Stomach (tissue), 9 donors: ENCODE measurements around the gene FNDC11. TPM values are rescaled to one million over a fixed set of nuclear protein-coding genes. Genes with fewer than 3 reads are reported as not detected.

Source experiments
- DNase-seq, 2 donors: peaks; one replicate each; pipeline versions ENCODE4 v3.0.0 to v3.0.0-alpha.2; 2013 to 2019
- H3K27ac ChIP-seq, 5 donors: fragments of 200-600 bp in 4 of 5; sonication (generic) in 4 of 5; one replicate each; pipeline ENCODE4 v1.5.1; 2013 to 2019; ENCODE audit warnings: mild to moderate bottlenecking in 1 of 5, moderate library complexity in 1 of 5
- H3K27me3 ChIP-seq, 3 donors: fragments of 200-600 bp; sonication (generic); one replicate each; pipeline ENCODE4 v1.5.1; 2017 to 2019; ENCODE audit warnings: mixed run types in 1 of 3
- H3K36me3 ChIP-seq, 4 donors: fragments of 200-600 bp; sonication (generic); 1 replicate in 3 of 4; 2 replicates in 1 of 4; pipeline ENCODE4 v1.5.1; 2016 to 2019
- H3K4me1 ChIP-seq, 4 donors: fragments of 200-600 bp; sonication (generic); one replicate each; pipeline ENCODE4 v1.5.1; 2016 to 2019
- H3K4me3 ChIP-seq, 4 donors: fragments of 200-600 bp; sonication (generic) in 3 of 4; one replicate each; pipeline ENCODE4 v1.5.1; 2016 to 2019; ENCODE audit warnings: mild to moderate bottlenecking in 1 of 4
- H3K9me3 ChIP-seq, 4 donors: fragments of 200-600 bp; sonication (generic); one replicate each; pipeline ENCODE4 v1.5.1; 2016 to 2019
- EP300 ChIP-seq: sonication (generic); formaldehyde crosslinking; IDR thresholded peaks from one replicate; pipeline ENCODE4 v1.6.1; 2017; ENCODE audit warnings: antibody characterized with exemption
- POLR2A ChIP-seq, 4 donors: fragments of 450-650 bp; IDR thresholded peaks; one replicate each; pipeline ENCODE4 v1.6.1; 2016; ENCODE audit warnings: antibody characterized with exemption in 4 of 4, control low read depth in 2 of 4, mild to moderate bottlenecking in 1 of 4, moderate library complexity in 1 of 4
- POLR2AphosphoS5 ChIP-seq, 3 donors: sonication (generic); formaldehyde crosslinking; IDR thresholded peaks; one replicate each; pipeline ENCODE4 v1.6.1; 2016; ENCODE audit warnings: antibody characterized with exemption in 3 of 3
- WGBS, 5 donors: extraction: QIAGEN DNeasy Blood & Tissue Kit in 3 of 5; methylation state at CpG; one replicate each; pipeline versions ENCODE4 v1.1.5 to v1.1.7; 2013 to 2018; 5-methylcytosine and 5-hydroxymethylcytosine counted together
- intact Hi-C: fragments of 100-400 bp; cut with DNase I; formaldehyde crosslinking; loops from one replicate; pipeline ENCODE4 v1.15.1; 2023; ENCODE audit warnings: low total_unique reads
- polyA plus RNA-seq, 3 donors: library from polyadenylated mRNA; stranded (reverse); fragments of 200-250 nt; gene quantifications; one replicate each; pipeline ENCODE4 v1.2.3, GENCODE V29; 2013
- total RNA-seq, 5 donors: library from RNA; depleted of rRNA; stranded (reverse); fragments of >200 nt; gene quantifications; one replicate each; pipeline versions ENCODE4 v1.1.0 to v1.2.3, GENCODE V29; 2014 to 2016
- TF ChIP-seq, protein P1 (sequence below), 7 experiments: fragments of 450-650 bp in 4 of 7; fragments of 200-600 bp in 3 of 7; sonication (generic) in 3 of 7; IDR thresholded peaks; one replicate each; pipeline ENCODE4 v1.5.1; 2016 to 2019; ENCODE audit warnings: antibody characterized with exemption in 7 of 7, control low read depth in 2 of 7, mild to moderate bottlenecking in 1 of 7
- donor health status: healthy with polysubstance abuse.
- donor health status: Bipolar disorder and iron deficiency.
- donor health status: healthy.

FNDC11 gene
- total and polyA plus RNA-seq, 8 donors = 0.25 to 3.1 (median 0.55) TPM; not detected in 3

DNA sequence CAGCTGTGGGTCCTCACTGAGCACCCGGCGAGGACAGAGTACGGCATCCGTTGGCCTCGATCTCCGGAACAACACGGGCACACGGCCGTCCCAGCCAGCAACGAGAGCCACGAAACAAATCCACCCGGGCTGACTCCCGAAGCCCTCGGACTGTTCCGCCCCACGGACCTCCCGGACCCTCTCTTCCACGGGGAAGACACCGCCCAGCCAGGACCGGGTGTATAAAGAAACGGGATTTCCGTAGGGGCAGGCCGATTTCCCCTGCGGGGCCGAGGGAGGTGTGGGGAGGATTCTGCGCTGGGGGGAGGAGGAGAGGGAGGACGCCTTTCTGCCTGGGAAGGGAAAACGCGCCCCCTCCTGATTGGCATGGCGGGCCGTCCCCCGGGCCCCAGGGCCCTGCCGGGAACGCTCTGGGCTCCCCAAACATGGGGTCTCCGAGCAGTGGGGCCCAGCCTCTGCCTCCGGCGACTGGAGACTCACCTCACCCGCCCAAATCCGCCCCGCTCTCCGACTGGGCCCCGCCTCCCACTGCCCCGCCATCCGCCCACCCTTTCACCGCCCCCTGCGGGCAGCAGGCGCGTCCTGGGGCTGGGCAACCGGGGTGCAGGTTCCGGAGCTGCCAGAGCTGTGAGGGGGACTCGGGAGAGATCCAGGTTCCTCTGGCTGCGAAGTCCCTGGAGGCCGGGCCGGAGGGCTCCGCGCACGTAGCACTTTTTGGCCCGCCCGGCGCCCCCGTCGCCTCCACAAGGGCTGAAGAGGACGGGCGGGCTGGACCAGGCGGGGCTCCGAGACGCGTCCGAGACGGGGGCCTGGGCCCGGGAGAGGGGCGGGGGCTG, 34.1 kb upstream of the FNDC11 start:
- Histone ChIP-seq H3K9me3 (peaks cover 0 to 8% (median 0%) of the 10 kb centered on the region in 4 donors), H3K27me3 (no peaks in the 10 kb centered on the region), H3K36me3 (peaks cover 0 to 21% (median 13%) of the 10 kb centered on the region in 4 donors), H3K27ac (peak overlapping the region; percentile 92 to 99 (median 98)), H3K4me1 (peaks cover 20 to 47% (median 42%) of the 10 kb centered on the region in 4 donors), H3K4me3 (peak overlapping the region; percentile 77 to 98 (median 91))
- 0 to 3% (median 1%) methylated on average over 44 to 72 of the region's 72 CpGs for whole genome bisulfite sequencing, 5 donors
- no peak for TF ChIP-seq POLR2AphosphoS5 (IDR thresholded peaks at IDR 0.05)
- TF ChIP-seq EP300 = no peak
- TF ChIP-seq, protein P1, sequence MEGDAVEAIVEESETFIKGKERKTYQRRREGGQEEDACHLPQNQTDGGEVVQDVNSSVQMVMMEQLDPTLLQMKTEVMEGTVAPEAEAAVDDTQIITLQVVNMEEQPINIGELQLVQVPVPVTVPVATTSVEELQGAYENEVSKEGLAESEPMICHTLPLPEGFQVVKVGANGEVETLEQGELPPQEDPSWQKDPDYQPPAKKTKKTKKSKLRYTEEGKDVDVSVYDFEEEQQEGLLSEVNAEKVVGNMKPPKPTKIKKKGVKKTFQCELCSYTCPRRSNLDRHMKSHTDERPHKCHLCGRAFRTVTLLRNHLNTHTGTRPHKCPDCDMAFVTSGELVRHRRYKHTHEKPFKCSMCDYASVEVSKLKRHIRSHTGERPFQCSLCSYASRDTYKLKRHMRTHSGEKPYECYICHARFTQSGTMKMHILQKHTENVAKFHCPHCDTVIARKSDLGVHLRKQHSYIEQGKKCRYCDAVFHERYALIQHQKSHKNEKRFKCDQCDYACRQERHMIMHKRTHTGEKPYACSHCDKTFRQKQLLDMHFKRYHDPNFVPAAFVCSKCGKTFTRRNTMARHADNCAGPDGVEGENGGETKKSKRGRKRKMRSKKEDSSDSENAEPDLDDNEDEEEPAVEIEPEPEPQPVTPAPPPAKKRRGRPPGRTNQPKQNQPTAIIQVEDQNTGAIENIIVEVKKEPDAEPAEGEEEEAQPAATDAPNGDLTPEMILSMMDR (IDR thresholded peaks at IDR 0.05) = peak in 3 of 7 experiments; percentile 15 to 42 (median 18)
- no peak for TF ChIP-seq POLR2A (IDR thresholded peaks at IDR 0.05)
- intact Hi-C loops = no loop called here
- peak in 1 of 2 donors; percentile 90 for DNase-seq

DNA sequence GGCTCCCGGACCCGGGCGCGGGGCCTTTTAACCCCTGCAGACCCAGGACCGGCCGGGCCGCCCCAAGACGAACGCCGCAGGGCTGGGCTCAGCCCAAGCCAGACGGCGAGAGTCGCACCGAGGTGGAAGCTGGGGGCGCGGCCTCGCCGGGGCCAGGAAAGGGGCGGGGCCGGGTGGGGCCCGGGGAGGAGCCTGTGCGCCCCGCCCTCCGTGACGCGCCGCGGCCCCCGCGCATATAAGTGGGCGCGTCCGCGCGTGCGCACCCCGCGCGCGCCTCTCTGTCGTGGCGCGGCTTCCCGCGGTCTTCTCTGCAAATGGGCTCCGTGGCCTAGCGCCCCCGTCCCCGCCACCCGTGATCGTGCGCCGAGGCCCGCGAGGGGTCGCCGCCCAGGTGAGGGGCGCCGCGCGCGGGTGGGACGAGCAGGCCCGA, 33.4 kb upstream of the FNDC11 start, which contains the start of gene PPDPF:
PPDPF (plus strand) TSS at position 262 of the 430 bp plus-strand sequence. CDS start 544 bp downstream, outside the sequence.
- 0 to 1% (median 0%) methylated on average over 5 to 64 of the region's 64 CpGs for WGBS, 5 donors

DNA sequence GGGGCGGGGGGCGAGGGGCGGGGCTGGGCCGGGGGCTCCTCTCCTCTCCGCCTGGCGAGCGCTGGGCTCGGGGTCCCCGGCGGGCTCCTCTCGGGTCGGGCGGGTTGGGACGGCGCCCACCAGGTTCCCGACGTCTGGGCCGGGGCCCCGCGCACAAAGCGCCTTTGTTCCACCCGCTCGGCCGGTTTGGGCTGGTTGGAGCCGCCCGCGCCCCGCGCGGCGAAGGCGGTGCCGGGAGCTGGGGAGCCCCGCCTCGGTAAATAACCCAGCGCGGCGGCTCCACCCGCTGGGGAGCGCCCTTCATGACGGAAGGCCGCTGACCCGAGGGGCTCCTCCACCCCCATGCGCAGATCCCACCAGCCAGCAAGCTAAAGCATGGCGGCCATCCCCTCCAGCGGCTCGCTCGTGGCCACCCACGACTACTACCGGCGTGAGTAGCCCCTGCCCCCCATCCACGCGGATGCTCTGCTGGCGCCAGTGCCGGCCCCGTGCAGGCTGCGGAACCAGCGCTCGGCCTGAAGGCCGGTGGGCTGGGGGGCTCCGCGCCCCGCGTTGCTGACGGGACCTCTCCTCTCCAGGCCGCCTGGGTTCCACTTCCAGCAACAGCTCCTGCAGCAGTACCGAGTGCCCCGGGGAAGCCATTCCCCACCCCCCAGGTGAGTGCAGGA, 32.9 kb upstream of the FNDC11 start:
- intact Hi-C loops = no loop called here
- WGBS, 5 donors = 0 to 2% (median 1%) methylated on average over 14 to 68 of the region's 68 CpGs
- peaks cover 20 to 51% (median 42%) of the 10 kb centered on the region in 4 donors for H3K4me1 ChIP-seq
- DNase-seq = peak; percentile 89 to 95
- H3K27me3 ChIP-seq = no peaks in the 10 kb centered on the region
- H3K9me3 ChIP-seq = peaks cover 0 to 8% (median 0%) of the 10 kb centered on the region in 4 donors
- H3K36me3 ChIP-seq = peaks cover 0 to 21% (median 13%) of the 10 kb centered on the region in 4 donors
- peak overlapping the region; percentile 92 to 99 (median 98) for H3K27ac ChIP-seq
- TF ChIP-seq POLR2AphosphoS5 (IDR thresholded peaks at IDR 0.05) = peak in 1 of 3 donors; percentile 1
- no peak for TF ChIP-seq POLR2A (IDR thresholded peaks at IDR 0.05)
- TF ChIP-seq, protein P1 (IDR thresholded peaks at IDR 0.05) = peak in 1 of 7 experiments; percentile 11
- H3K4me3 ChIP-seq = peak overlapping the region; percentile 77 to 98 (median 91)

More for the DNA sequence above, 33.4 kb upstream of the FNDC11 start, which contains the start of gene PPDPF:
- peak within 1 kb of the TSS; percentile 77 to 98 (median 91) for H3K4me3 ChIP-seq
- TF ChIP-seq, protein P1 (IDR thresholded peaks at IDR 0.05) = no peak
- TF ChIP-seq EP300 = no peak
- TF ChIP-seq POLR2A (IDR thresholded peaks at IDR 0.05) = peak in 1 of 4 donors; percentile 22
- peak; percentile 87 to 98 (median 98) for TF ChIP-seq POLR2AphosphoS5 (IDR thresholded peaks at IDR 0.05)
- peak; percentile 89 to 95 for DNase-seq
- no peaks in the 10 kb centered on the region for H3K27me3 ChIP-seq
- intact Hi-C loops = no loop called here
- peaks cover 0 to 8% (median 0%) of the 10 kb centered on the region in 4 donors for H3K9me3 ChIP-seq
- peaks cover 0 to 21% (median 13%) of the 10 kb centered on the region in 4 donors for H3K36me3 ChIP-seq
- H3K4me1 ChIP-seq = peaks cover 20 to 47% (median 42%) of the 10 kb centered on the region in 4 donors
- H3K27ac ChIP-seq = peak within 1 kb of the TSS; percentile 92 to 99 (median 98)

DNA sequence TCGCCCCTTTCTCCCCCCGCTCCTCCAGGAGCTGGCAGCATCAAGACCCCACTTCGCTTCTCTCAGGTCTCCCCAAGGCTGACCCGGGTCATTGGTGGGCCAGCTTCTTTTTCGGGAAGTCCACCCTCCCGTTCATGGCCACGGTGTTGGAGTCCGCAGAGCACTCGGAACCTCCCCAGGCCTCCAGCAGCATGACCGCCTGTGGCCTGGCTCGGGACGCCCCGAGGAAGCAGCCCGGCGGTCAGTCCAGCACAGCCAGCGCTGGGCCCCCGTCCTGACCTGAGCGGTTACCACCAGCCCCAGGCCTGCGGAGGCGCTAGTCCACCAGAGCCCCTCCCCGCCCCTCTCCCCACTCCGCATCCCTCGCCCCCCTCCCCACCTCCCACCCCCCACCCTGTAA, 32.4 kb upstream of the FNDC11 start:
- peaks cover 0 to 8% (median 0%) of the 10 kb centered on the region in 4 donors for H3K9me3 ChIP-seq
- intact Hi-C loops = no loop called here
- 7 to 27% (median 19%) methylated on average over 3 to 23 of the region's 23 CpGs for WGBS, 5 donors
- H3K4me3 ChIP-seq = peak overlapping the region; percentile 77 to 98 (median 91)
- peaks cover 20 to 56% (median 42%) of the 10 kb centered on the region in 4 donors for H3K4me1 ChIP-seq
- TF ChIP-seq POLR2A (IDR thresholded peaks at IDR 0.05) = no peak
- no peak for TF ChIP-seq POLR2AphosphoS5 (IDR thresholded peaks at IDR 0.05)
- TF ChIP-seq EP300 = no peak
- TF ChIP-seq, protein P1 (IDR thresholded peaks at IDR 0.05) = no peak
- DNase-seq = peak in 1 of 2 donors; percentile 56
- no peaks in the 10 kb centered on the region for H3K27me3 ChIP-seq
- peak overlapping the region; percentile 92 to 99 (median 98) for H3K27ac ChIP-seq
- peaks cover 0 to 21% (median 13%) of the 10 kb centered on the region in 4 donors for H3K36me3 ChIP-seq
